Measurements from ENCODE around the gene MAEL.

The MAEL gene

GRCh38 chr1:166951050-166951449, 38.0 kb upstream of the MAEL start:
- no peak overlapping the region for H3K4me3 ChIP-seq (ENCODE audit: control insufficient read depth, low read depth, low read length)
- DNase-seq (ENCODE audit: low read depth), result no peak
- TF ChIP-seq, protein P1, sequence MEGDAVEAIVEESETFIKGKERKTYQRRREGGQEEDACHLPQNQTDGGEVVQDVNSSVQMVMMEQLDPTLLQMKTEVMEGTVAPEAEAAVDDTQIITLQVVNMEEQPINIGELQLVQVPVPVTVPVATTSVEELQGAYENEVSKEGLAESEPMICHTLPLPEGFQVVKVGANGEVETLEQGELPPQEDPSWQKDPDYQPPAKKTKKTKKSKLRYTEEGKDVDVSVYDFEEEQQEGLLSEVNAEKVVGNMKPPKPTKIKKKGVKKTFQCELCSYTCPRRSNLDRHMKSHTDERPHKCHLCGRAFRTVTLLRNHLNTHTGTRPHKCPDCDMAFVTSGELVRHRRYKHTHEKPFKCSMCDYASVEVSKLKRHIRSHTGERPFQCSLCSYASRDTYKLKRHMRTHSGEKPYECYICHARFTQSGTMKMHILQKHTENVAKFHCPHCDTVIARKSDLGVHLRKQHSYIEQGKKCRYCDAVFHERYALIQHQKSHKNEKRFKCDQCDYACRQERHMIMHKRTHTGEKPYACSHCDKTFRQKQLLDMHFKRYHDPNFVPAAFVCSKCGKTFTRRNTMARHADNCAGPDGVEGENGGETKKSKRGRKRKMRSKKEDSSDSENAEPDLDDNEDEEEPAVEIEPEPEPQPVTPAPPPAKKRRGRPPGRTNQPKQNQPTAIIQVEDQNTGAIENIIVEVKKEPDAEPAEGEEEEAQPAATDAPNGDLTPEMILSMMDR (IDR thresholded peaks at IDR 0.05; ENCODE audit: control insufficient read depth, insufficient read depth, low read depth, low read length, missing control alignments), result no peak

- TF ChIP-seq, protein P1 (IDR thresholded peaks at IDR 0.05; ENCODE audit: control insufficient read depth, insufficient read depth, low read depth, low read length, missing control alignments), result no peak
- no peak overlapping the region for H3K4me3 ChIP-seq (ENCODE audit: control insufficient read depth, low read depth, low read length)
- no peak for DNase-seq (ENCODE audit: low read depth)
Measured at GRCh38 chr1:166952002-166952746, 36.9 kb upstream of the MAEL start.

DNA sequence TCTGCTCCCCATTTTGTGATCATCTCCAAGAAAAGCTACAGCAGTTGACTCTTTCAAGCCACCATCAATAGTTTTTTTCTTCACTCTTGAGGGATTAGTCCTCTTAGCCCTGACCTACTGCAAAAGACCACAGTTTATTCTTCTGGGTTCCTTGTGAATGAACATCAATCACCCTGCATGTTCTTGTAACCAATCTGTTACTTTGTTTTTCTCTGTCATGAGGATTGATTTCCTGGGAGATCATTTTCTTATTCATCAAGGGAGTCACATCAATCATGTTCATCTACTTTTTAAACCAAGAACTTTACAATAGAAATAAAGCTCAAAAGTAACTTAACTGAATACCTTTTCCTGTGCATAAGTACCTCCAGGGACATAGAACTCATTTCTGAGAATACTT, 35.6 kb upstream of the MAEL start:
- TF ChIP-seq, protein P1 (IDR thresholded peaks at IDR 0.05; ENCODE audit: control insufficient read depth, insufficient read depth, low read depth, low read length, missing control alignments), result no peak
- no peak overlapping the region for H3K4me3 ChIP-seq (ENCODE audit: control insufficient read depth, low read depth, low read length)
- no peak for DNase-seq (ENCODE audit: low read depth)

DNA sequence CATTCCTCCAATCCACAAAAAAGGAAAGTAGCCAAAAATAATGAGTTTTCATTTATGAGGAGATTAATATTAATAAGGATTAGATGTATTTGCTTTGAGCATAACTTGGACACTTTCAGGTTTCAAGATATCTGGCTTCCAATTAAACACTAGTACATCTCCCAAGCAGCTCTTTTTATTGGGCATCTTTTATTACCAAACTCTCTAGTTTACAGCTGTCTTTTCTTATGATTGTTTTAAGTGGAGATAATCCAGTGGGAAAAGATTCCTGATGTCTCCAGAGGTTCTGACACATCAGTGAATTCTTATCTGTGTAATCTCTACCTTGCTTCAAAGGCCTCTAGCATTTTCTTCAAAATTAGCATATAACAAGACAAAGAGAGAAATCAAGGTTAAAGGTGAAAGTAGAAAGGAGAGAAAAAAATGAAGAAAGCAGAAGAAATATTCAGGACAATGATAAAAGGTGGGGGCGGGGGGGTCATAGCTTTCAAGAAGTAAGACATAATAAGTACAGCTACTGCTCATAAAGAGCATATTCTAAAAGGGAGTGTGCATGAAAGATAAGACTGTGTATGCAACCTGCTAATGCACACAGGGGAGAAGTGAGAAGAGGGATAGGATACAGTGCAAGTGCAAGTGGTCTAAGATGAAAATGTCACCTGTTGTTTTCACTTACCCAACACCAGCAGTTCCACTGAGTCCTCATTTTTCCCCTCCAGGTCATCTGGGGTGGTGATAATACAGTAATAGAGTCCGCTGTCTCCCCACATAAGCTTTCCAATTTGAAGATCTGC, 32.8 kb upstream of the MAEL start:
- TF ChIP-seq, protein P1 (IDR thresholded peaks at IDR 0.05; ENCODE audit: control insufficient read depth, insufficient read depth, low read depth, low read length, missing control alignments), result no peak
- no peak for DNase-seq (ENCODE audit: low read depth)
- H3K4me3 ChIP-seq (ENCODE audit: control insufficient read depth, low read depth, low read length), result no peak overlapping the region

DNA sequence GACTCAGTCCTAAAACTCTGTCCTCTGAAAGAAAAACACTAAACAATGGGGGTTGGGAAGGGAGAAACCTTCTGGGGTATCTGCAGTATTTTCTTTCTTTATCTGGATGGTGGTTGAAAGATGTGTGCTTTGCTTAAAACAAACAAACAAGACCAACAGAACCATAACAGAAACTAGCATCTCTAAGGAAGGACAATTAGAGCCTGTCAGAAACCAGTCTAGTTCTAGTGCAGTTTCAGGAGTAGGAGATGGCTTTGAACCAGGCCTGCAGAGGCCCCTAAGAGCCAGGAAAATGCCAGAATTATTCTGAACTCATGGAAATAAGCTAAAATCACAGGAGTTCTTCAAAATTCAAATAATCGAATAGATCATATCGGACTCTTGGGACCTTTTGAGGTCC, 32.2 kb upstream of the MAEL start:
- DNase-seq (ENCODE audit: low read depth), result no peak
- TF ChIP-seq, protein P1 (IDR thresholded peaks at IDR 0.05; ENCODE audit: control insufficient read depth, insufficient read depth, low read depth, low read length, missing control alignments), result no peak
- H3K4me3 ChIP-seq (ENCODE audit: control insufficient read depth, low read depth, low read length), result no peak overlapping the region

GRCh38 chr1:166960858-166961474, 28.1 kb upstream of the MAEL start:
- H3K4me3 ChIP-seq (ENCODE audit: control insufficient read depth, low read depth, low read length), result no peak overlapping the region
- no peak for DNase-seq (ENCODE audit: low read depth)
- TF ChIP-seq, protein P1 (IDR thresholded peaks at IDR 0.05; ENCODE audit: control insufficient read depth, insufficient read depth, low read depth, low read length, missing control alignments), result no peak

All from AG09309 (cell line).